ENCODE results near the gene ALMS1. TPM values are rescaled to one million over a fixed set of nuclear protein-coding genes. Genes with fewer than 3 reads are reported as not detected.
A peak's percentile ranks its signal among the peaks of the same experiment; 100 is the strongest.

Gene ALMS1
- total and polyA plus RNA-seq, 9 donors: 12.8 to 53.4 (median 46.9) TPM

DNA sequence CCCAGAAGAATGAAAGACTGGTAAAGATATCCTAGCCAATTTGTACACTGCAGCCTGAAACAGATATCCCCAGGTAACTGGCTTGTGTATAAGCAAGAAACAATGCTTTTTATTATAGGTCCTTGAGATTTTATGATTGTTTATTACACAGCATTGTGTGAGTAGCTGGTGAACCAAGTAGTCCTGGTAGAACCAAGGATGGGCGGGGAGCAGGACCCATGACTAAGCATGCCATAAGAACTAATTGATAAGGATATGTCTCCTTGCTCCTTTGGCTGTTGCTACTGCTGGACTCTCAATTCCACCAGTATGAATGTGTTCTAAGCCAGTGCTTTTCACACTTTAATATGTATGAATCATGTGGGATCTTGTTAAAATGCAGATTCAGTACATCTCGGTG, 12.3 kb upstream of the ALMS1 start:
- TF ChIP-seq, protein P1, sequence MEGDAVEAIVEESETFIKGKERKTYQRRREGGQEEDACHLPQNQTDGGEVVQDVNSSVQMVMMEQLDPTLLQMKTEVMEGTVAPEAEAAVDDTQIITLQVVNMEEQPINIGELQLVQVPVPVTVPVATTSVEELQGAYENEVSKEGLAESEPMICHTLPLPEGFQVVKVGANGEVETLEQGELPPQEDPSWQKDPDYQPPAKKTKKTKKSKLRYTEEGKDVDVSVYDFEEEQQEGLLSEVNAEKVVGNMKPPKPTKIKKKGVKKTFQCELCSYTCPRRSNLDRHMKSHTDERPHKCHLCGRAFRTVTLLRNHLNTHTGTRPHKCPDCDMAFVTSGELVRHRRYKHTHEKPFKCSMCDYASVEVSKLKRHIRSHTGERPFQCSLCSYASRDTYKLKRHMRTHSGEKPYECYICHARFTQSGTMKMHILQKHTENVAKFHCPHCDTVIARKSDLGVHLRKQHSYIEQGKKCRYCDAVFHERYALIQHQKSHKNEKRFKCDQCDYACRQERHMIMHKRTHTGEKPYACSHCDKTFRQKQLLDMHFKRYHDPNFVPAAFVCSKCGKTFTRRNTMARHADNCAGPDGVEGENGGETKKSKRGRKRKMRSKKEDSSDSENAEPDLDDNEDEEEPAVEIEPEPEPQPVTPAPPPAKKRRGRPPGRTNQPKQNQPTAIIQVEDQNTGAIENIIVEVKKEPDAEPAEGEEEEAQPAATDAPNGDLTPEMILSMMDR (IDR thresholded peaks at IDR 0.05): no peak
- TF ChIP-seq EP300 (IDR thresholded peaks at IDR 0.05): no peak
- no peak for TF ChIP-seq POLR2A (IDR thresholded peaks at IDR 0.05)
- H3K9me3 ChIP-seq: no peaks in the 10 kb centered on the region
- H3K27me3 ChIP-seq: no peaks in the 10 kb centered on the region
- DNase-seq: no peak
- intact Hi-C loops (cut with DNase I): no loop called here
- H3K36me3 ChIP-seq: no peaks in the 10 kb centered on the region
- WGBS, 3 donors: 70 to 75% (median 72%) methylated on average over 2 of the region's 2 CpGs
- no peak overlapping the region for H3K27ac ChIP-seq
- no peaks in the 10 kb centered on the region for H3K4me1 ChIP-seq (ENCODE audit: insufficient read depth)
- H3K4me3 ChIP-seq: no peak overlapping the region

DNA sequence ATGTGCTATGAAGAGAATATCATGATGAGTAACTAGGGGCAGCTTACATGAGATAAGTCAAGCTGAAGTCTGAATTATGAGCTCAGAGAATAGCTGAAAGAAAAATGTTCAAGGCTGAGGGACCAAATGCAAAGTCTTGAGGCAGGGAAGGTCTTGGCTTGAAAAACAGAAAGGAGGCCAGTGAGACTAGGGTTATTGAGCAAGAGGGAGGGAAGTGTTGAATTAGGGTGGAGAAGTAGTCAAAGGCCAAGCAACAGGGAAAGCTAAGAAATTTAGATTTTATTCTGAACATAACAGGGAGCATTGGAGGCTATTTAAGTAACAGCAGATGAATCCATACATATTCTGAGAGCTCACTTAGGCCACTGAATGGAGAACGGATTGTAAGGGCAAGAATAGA, 11.4 kb upstream of the ALMS1 start:
- DNase-seq: no peak
- Histone ChIP-seq H3K36me3 (no peaks in the 10 kb centered on the region), H3K4me1 (ENCODE audit: insufficient read depth) (no peaks in the 10 kb centered on the region), H3K4me3 (no peak overlapping the region), H3K27ac (no peak overlapping the region), H3K9me3 (no peaks in the 10 kb centered on the region), H3K27me3 (no peaks in the 10 kb centered on the region)
- intact Hi-C loops (cut with DNase I): no loop called here
- TF ChIP-seq POLR2A (IDR thresholded peaks at IDR 0.05): no peak
- no peak for TF ChIP-seq EP300 (IDR thresholded peaks at IDR 0.05)
- TF ChIP-seq, protein P1 (IDR thresholded peaks at IDR 0.05): no peak
- WGBS, 3 donors: 64 to 76% (median 72%) methylated on average over 1 of the region's 1 CpG

DNA sequence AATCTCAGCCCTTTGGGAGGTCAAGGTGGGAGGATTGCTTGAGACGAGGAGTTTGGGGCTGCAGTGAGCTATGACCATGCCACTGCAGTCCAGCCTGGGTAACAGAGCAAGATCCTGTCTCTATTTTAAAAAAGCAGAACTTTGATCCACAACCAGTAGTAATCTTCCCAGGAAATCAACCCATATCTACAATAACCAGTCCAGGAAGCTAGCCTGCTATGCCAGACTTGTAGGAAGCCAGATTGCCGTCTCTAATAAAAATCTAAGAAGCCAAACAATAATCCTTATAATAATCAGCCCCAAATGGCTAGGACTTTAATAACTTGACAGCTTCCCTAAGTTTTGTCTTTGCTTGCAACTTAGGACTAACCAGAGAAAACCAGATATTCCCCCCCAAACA, 9.0 kb upstream of the ALMS1 start:
- TF ChIP-seq, protein P1 (IDR thresholded peaks at IDR 0.05): no peak
- TF ChIP-seq POLR2A (IDR thresholded peaks at IDR 0.05) (no peak), EP300 (IDR thresholded peaks at IDR 0.05) (no peak)
- DNase-seq: no peak
- Histone ChIP-seq H3K4me3 (no peak overlapping the region), H3K9me3 (no peaks in the 10 kb centered on the region), H3K27ac (no peak overlapping the region), H3K27me3 (no peaks in the 10 kb centered on the region), H3K36me3 (no peaks in the 10 kb centered on the region), H3K4me1 (ENCODE audit: insufficient read depth) (no peaks in the 10 kb centered on the region)
- WGBS, 3 donors: 51 to 54% (median 53%) methylated on average over 2 of the region's 2 CpGs
- intact Hi-C loops (cut with DNase I): no loop called here

DNA sequence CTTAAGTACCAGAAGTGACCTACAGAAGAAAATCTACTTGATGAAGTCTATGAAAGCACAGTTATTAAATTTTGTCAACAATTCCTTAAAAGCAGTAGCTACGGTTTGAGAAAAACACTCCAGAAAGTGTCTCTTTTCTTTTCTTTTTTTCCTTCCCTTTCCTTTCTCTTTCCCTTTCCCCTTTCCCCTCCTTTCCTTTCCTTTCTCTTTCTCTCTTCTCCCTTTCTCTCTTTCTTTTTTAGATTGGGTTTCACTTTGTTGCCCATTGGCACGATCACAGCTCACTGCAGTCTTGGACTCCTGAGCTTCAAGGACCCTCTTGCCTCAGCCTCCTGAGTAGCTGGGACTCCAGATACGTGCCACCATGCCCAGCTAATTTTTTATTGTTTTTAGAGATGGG, 2.6 kb upstream of the ALMS1 start:
- no peak overlapping the region for H3K4me3 ChIP-seq
- 57 to 60% (median 58%) methylated on average over 3 of the region's 3 CpGs for WGBS, 3 donors
- no peak for TF ChIP-seq EP300 (IDR thresholded peaks at IDR 0.05)
- TF ChIP-seq, protein P1 (IDR thresholded peaks at IDR 0.05): no peak
- TF ChIP-seq POLR2A (IDR thresholded peaks at IDR 0.05): no peak
- H3K4me1 ChIP-seq (ENCODE audit: insufficient read depth): peaks cover 6% of the 10 kb centered on the region
- no peak for DNase-seq
- no peaks in the 10 kb centered on the region for H3K36me3 ChIP-seq
- H3K27me3 ChIP-seq: no peaks in the 10 kb centered on the region
- no peaks in the 10 kb centered on the region for H3K9me3 ChIP-seq
- intact Hi-C loops (cut with DNase I): no loop called here
- H3K27ac ChIP-seq: no peak overlapping the region

DNA sequence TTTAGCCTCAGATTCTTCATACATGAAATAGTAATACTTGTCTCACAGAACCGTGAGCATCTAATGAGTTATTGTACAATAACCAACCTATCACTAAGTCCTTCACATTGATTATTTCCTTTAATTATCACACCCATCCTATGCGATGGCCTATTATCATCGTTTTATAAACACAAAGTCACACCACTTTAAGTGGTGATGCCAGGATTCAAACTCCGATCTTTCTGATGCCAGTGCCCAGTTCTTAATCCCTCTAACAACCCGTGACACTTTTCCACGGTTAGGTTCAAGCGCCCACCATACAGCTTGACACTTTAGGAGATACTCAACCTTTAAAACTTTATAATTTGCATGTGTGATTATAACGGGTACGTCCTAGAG, 523 bp upstream of the ALMS1 start:
- Histone ChIP-seq H3K36me3 (no peaks in the 10 kb centered on the region), H3K4me1 (ENCODE audit: insufficient read depth) (peaks cover 6% of the 10 kb centered on the region), H3K27ac (peak overlapping the region in 1 of 2 donors; percentile 94), H3K9me3 (no peaks in the 10 kb centered on the region), H3K4me3 (peak overlapping the region; percentile 77), H3K27me3 (no peaks in the 10 kb centered on the region)
- 1 to 3% (median 1%) methylated on average over 9 of the region's 9 CpGs for WGBS, 3 donors
- TF ChIP-seq POLR2A (IDR thresholded peaks at IDR 0.05) (no peak), EP300 (IDR thresholded peaks at IDR 0.05) (no peak)
- TF ChIP-seq, protein P1 (IDR thresholded peaks at IDR 0.05): no peak
- no peak for DNase-seq
- intact Hi-C loops (cut with DNase I): no loop called here

All from ovary (tissue), 9 donors.